ENCODE results near the gene LAMA3.

The LAMA3 gene

GRCh38 chr18:23811176-23811575 is 121.9 kb downstream of the LAMA3 start:
- H3K36me3 ChIP-seq (ENCODE audit: control insufficient read depth in 5 of 5, insufficient read depth in 5 of 5, low read length in 5 of 5): peaks cover 0 to 24% (median under 1%) of the 10 kb centered on the region in 5 donors
- no peak overlapping the region for H3K4me3 ChIP-seq (ENCODE audit: low read depth in 1 of 5, low read length in 5 of 5)
- no peaks in the 10 kb centered on the region for H3K9me3 ChIP-seq (ENCODE audit: control insufficient read depth in 5 of 5, low read length in 5 of 5)
- no peaks in the 10 kb centered on the region for H3K4me1 ChIP-seq (ENCODE audit: control insufficient read depth in 5 of 5, insufficient read depth in 5 of 5, low read length in 5 of 5)
- no peak overlapping the region for H3K9ac ChIP-seq (ENCODE audit: low read length in 5 of 5)
- no peaks in the 10 kb centered on the region for H3K27me3 ChIP-seq (ENCODE audit: control insufficient read depth in 5 of 5, insufficient read depth in 4 of 5, low read length in 5 of 5)
- no peak overlapping the region for H3K27ac ChIP-seq (ENCODE audit: low read depth, low read length)

GRCh38 chr18:23812546-23813440 is 123.5 kb downstream of the LAMA3 start:
- no peak overlapping the region for H3K9ac ChIP-seq (ENCODE audit: low read length in 5 of 5)
- peaks cover 0 to 25% (median 7%) of the 10 kb centered on the region in 5 donors for H3K36me3 ChIP-seq (ENCODE audit: control insufficient read depth in 5 of 5, insufficient read depth in 5 of 5, low read length in 5 of 5)
- no peaks in the 10 kb centered on the region for H3K9me3 ChIP-seq (ENCODE audit: control insufficient read depth in 5 of 5, low read length in 5 of 5)
- H3K27me3 ChIP-seq (ENCODE audit: control insufficient read depth in 5 of 5, insufficient read depth in 4 of 5, low read length in 5 of 5): no peaks in the 10 kb centered on the region
- no peaks in the 10 kb centered on the region for H3K4me1 ChIP-seq (ENCODE audit: control insufficient read depth in 5 of 5, insufficient read depth in 5 of 5, low read length in 5 of 5)
- no peak overlapping the region for H3K27ac ChIP-seq (ENCODE audit: low read depth, low read length)
- H3K4me3 ChIP-seq (ENCODE audit: low read depth in 1 of 5, low read length in 5 of 5): no peak overlapping the region

- Histone ChIP-seq H3K27ac (ENCODE audit: low read depth, low read length) (no peak overlapping the region), H3K36me3 (ENCODE audit: control insufficient read depth in 5 of 5, insufficient read depth in 5 of 5, low read length in 5 of 5) (peaks cover 0 to 21% (median 7%) of the 10 kb centered on the region in 5 donors), H3K4me3 (ENCODE audit: low read depth in 1 of 5, low read length in 5 of 5) (no peak overlapping the region), H3K4me1 (ENCODE audit: control insufficient read depth in 5 of 5, insufficient read depth in 5 of 5, low read length in 5 of 5) (no peaks in the 10 kb centered on the region), H3K27me3 (ENCODE audit: control insufficient read depth in 5 of 5, insufficient read depth in 4 of 5, low read length in 5 of 5) (no peaks in the 10 kb centered on the region), H3K9ac (ENCODE audit: low read length in 5 of 5) (no peak overlapping the region), H3K9me3 (ENCODE audit: control insufficient read depth in 5 of 5, low read length in 5 of 5) (no peaks in the 10 kb centered on the region)
These were observed 125.8 kb downstream of the LAMA3 start for GRCh38 chr18:23814991-23815614.

DNA sequence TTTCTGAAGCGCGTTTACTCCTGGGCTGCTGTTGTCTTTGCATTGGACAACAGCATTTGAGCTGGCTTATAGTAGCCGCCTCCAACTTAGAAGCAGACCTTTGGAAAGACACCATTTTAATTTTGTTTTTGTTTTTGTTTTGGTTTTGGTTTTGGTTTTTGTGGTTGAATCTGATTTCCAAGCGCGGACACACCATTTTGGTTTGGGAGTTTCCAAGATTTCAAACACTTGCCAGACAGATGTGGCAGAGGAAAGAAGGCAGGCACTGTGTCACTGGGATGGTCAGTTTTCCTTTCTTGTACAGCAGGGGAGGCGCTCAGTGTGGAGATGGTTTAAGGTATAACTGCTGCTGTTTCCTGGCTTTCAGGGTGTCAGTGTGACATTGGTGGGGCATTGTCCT is 126.8 kb downstream of the LAMA3 start:
- H3K4me3 ChIP-seq (ENCODE audit: low read depth in 1 of 5, low read length in 5 of 5): no peak overlapping the region
- no peak overlapping the region for H3K27ac ChIP-seq (ENCODE audit: low read depth, low read length)
- H3K4me1 ChIP-seq (ENCODE audit: control insufficient read depth in 5 of 5, insufficient read depth in 5 of 5, low read length in 5 of 5): no peaks in the 10 kb centered on the region
- no peaks in the 10 kb centered on the region for H3K9me3 ChIP-seq (ENCODE audit: control insufficient read depth in 5 of 5, low read length in 5 of 5)
- no peaks in the 10 kb centered on the region for H3K27me3 ChIP-seq (ENCODE audit: control insufficient read depth in 5 of 5, insufficient read depth in 4 of 5, low read length in 5 of 5)
- no peak overlapping the region for H3K9ac ChIP-seq (ENCODE audit: low read length in 5 of 5)
- peaks cover 0 to 16% (median 7%) of the 10 kb centered on the region in 5 donors for H3K36me3 ChIP-seq (ENCODE audit: control insufficient read depth in 5 of 5, insufficient read depth in 5 of 5, low read length in 5 of 5)

DNA sequence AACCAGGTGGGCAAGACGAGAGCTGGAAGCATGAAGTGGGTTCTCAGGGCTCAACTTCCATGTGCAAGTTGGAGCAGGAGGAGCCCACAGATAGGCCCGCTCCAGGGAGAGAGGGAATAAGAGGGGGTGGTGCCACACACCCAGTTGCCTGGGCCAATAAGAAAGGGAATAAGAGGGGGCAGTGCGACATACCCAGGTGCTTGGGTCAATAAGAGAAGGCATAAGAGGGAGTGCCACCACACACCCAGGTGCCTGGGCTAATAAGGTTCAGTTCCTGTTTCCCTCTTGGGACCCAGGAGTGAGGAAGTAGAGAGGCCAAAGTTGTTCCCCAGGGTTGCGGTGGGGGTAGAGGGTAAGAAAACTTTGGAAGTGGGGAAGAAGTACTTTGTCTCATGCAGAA is 127.5 kb downstream of the LAMA3 start:
- Histone ChIP-seq H3K9ac (ENCODE audit: low read length in 5 of 5) (no peak overlapping the region), H3K4me3 (ENCODE audit: low read depth in 1 of 5, low read length in 5 of 5) (no peak overlapping the region), H3K9me3 (ENCODE audit: control insufficient read depth in 5 of 5, low read length in 5 of 5) (no peaks in the 10 kb centered on the region), H3K4me1 (ENCODE audit: control insufficient read depth in 5 of 5, insufficient read depth in 5 of 5, low read length in 5 of 5) (no peaks in the 10 kb centered on the region), H3K27me3 (ENCODE audit: control insufficient read depth in 5 of 5, insufficient read depth in 4 of 5, low read length in 5 of 5) (no peaks in the 10 kb centered on the region), H3K36me3 (ENCODE audit: control insufficient read depth in 5 of 5, insufficient read depth in 5 of 5, low read length in 5 of 5) (peaks cover 0 to 17% (median 5%) of the 10 kb centered on the region in 5 donors), H3K27ac (ENCODE audit: low read depth, low read length) (no peak overlapping the region)

DNA sequence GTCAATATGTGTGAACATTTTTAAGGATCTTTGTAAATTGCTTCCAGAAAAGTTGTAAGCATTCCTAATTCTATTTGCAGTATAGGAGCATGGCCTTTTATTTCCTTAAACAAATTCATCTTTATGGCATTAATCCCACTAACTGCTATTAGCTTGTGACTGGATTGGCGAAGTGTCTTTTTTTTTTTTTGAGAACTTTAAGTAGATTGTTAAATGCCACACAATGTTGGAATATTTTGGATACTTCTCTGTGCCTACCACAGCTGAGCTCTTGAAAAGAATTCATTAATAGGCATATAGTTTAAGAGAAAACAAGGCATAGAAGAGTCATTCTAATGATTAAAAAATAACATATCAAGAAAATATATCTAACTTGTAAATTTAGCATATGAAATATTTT is 129.7 kb downstream of the LAMA3 start:
- H3K9ac ChIP-seq (ENCODE audit: low read length in 5 of 5): no peak overlapping the region
- peaks cover 0 to 2% (median 0%) of the 10 kb centered on the region in 5 donors for H3K27me3 ChIP-seq (ENCODE audit: control insufficient read depth in 5 of 5, insufficient read depth in 4 of 5, low read length in 5 of 5)
- peaks cover 0 to 17% (median 7%) of the 10 kb centered on the region in 5 donors for H3K36me3 ChIP-seq (ENCODE audit: control insufficient read depth in 5 of 5, insufficient read depth in 5 of 5, low read length in 5 of 5)
- no peaks in the 10 kb centered on the region for H3K4me1 ChIP-seq (ENCODE audit: control insufficient read depth in 5 of 5, insufficient read depth in 5 of 5, low read length in 5 of 5)
- H3K9me3 ChIP-seq (ENCODE audit: control insufficient read depth in 5 of 5, low read length in 5 of 5): no peaks in the 10 kb centered on the region
- H3K4me3 ChIP-seq (ENCODE audit: low read depth in 1 of 5, low read length in 5 of 5): no peak overlapping the region
- no peak overlapping the region for H3K27ac ChIP-seq (ENCODE audit: low read depth, low read length)

GRCh38 chr18:23822590-23823385 is 133.5 kb downstream of the LAMA3 start:
- Histone ChIP-seq H3K27ac (ENCODE audit: low read depth, low read length) (no peak overlapping the region), H3K27me3 (ENCODE audit: control insufficient read depth in 5 of 5, insufficient read depth in 4 of 5, low read length in 5 of 5) (peaks cover 0 to 2% (median 0%) of the 10 kb centered on the region in 5 donors), H3K36me3 (ENCODE audit: control insufficient read depth in 5 of 5, insufficient read depth in 5 of 5, low read length in 5 of 5) (peaks cover 0 to 14% (median 9%) of the 10 kb centered on the region in 5 donors), H3K9ac (ENCODE audit: low read length in 5 of 5) (no peak overlapping the region), H3K9me3 (ENCODE audit: control insufficient read depth in 5 of 5, low read length in 5 of 5) (no peaks in the 10 kb centered on the region), H3K4me3 (ENCODE audit: low read depth in 1 of 5, low read length in 5 of 5) (no peak overlapping the region), H3K4me1 (ENCODE audit: control insufficient read depth in 5 of 5, insufficient read depth in 5 of 5, low read length in 5 of 5) (peaks cover 0 to 10% (median 0%) of the 10 kb centered on the region in 5 donors)

DNA sequence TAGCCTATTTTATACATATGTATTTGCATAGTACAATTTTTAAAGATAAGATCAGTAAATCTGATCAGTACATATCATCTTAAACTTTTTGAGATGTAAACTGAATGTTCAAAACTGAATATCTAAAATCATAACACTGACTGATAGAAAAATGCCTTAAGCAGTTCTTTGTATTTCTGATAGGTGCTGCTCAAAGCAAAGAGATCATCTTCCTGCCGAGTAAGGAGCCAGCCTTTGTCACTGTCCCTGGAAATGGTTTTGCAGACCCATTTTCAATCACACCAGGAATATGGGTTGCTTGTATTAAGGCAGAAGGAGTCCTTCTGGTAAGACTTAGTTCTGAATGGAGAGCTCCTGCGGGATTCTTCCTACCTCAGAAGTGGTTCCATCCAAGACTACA is 135.0 kb downstream of the LAMA3 start:
- peaks cover 0 to 10% (median 0%) of the 10 kb centered on the region in 5 donors for H3K4me1 ChIP-seq (ENCODE audit: control insufficient read depth in 5 of 5, insufficient read depth in 5 of 5, low read length in 5 of 5)
- no peak overlapping the region for H3K4me3 ChIP-seq (ENCODE audit: low read depth in 1 of 5, low read length in 5 of 5)
- peaks cover 0 to 17% (median 9%) of the 10 kb centered on the region in 5 donors for H3K36me3 ChIP-seq (ENCODE audit: control insufficient read depth in 5 of 5, insufficient read depth in 5 of 5, low read length in 5 of 5)
- H3K27ac ChIP-seq (ENCODE audit: low read depth, low read length): no peak overlapping the region
- no peaks in the 10 kb centered on the region for H3K9me3 ChIP-seq (ENCODE audit: control insufficient read depth in 5 of 5, low read length in 5 of 5)
- H3K27me3 ChIP-seq (ENCODE audit: control insufficient read depth in 5 of 5, insufficient read depth in 4 of 5, low read length in 5 of 5): peaks cover 0 to 2% (median 0%) of the 10 kb centered on the region in 5 donors
- H3K9ac ChIP-seq (ENCODE audit: low read length in 5 of 5): no peak overlapping the region

GRCh38 chr18:23824669-23825068 is 135.4 kb downstream of the LAMA3 start:
- Histone ChIP-seq H3K4me1 (ENCODE audit: control insufficient read depth in 5 of 5, insufficient read depth in 5 of 5, low read length in 5 of 5) (peaks cover 0 to 10% (median 0%) of the 10 kb centered on the region in 5 donors), H3K27me3 (ENCODE audit: control insufficient read depth in 5 of 5, insufficient read depth in 4 of 5, low read length in 5 of 5) (peaks cover 0 to 2% (median 0%) of the 10 kb centered on the region in 5 donors), H3K9me3 (ENCODE audit: control insufficient read depth in 5 of 5, low read length in 5 of 5) (no peaks in the 10 kb centered on the region), H3K4me3 (ENCODE audit: low read depth in 1 of 5, low read length in 5 of 5) (no peak overlapping the region), H3K36me3 (ENCODE audit: control insufficient read depth in 5 of 5, insufficient read depth in 5 of 5, low read length in 5 of 5) (peaks cover 0 to 17% (median 9%) of the 10 kb centered on the region in 5 donors), H3K27ac (ENCODE audit: low read depth, low read length) (no peak overlapping the region), H3K9ac (ENCODE audit: low read length in 5 of 5) (no peak overlapping the region)

All from subcutaneous abdominal adipose tissue (tissue), 5 donors.